OCI-M1 (cell line): ENCODE data around the gene TERT.

Experiments
- DNase-seq: peaks from one replicate; lab custom pipeline; 2025; lab: John Stamatoyannopoulos, UW

The TERT gene

DNA sequence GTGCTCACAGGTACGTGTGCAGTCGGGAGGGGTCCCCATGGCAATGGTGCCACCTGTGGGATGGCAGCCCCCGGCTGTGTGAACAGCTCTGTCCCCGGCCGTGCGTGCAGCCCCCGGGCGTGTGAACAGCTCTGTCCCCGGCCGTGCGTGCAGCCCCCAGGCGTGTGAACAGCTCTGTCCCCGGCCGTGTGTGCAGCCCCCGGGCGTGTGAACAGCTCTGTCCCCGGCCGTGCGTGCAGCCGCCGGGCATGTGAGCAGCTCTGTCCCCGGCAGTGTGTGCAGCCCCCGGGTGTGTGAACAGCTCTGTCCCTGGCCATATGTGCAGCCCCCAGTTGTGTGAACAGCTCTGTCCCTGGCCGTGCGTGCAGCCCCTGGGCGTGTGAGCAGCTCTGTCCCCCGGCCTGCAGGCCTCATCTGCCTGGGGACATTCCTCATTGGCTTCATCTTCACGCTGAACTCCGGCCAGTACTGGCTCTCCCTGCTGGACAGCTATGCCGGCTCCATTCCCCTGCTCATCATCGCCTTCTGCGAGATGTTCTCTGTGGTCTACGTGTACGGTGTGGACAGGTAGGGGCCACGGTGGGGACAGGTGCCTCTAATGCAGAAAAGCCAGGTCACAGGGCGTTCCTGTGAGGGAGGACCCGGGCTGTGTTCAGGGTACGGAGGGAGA lies 75.6 kb downstream of the TERT start:
- no peak for DNase-seq

DNA sequence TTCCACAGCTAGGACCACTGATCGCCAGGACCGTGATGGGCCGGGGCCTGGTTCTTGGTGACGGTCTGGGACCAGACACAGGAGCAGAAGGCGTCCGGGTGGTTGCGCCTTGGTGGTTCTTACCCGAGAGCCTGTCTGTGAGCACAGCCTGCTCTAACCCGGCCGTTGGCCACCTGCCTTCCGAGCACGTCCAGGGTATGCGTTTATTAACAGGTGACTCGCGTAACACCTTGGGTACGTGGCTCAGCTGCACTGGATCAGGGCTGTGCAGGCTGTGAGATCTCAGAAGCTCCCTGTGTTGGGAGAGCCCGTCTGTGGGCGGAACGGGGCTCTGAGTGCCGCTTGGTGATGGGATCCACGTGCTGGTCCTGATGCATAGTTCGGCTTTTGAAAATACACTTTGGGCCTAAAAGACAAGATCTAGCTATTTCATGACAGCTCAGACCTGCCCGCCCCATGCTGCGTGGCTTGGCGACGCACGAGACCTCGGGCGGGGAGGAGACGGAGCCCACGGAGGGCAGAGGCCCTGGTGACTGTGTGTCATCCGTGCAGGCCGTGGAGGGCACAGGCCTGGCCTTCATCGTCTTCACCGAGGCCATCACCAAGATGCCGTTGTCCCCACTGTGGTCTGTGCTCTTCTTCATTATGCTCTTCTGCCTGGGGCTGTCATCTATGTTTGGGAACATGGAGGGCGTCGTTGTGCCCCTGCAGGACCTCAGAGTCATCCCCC lies 76.4 kb downstream of the TERT start:
- DNase-seq: no peak

DNA sequence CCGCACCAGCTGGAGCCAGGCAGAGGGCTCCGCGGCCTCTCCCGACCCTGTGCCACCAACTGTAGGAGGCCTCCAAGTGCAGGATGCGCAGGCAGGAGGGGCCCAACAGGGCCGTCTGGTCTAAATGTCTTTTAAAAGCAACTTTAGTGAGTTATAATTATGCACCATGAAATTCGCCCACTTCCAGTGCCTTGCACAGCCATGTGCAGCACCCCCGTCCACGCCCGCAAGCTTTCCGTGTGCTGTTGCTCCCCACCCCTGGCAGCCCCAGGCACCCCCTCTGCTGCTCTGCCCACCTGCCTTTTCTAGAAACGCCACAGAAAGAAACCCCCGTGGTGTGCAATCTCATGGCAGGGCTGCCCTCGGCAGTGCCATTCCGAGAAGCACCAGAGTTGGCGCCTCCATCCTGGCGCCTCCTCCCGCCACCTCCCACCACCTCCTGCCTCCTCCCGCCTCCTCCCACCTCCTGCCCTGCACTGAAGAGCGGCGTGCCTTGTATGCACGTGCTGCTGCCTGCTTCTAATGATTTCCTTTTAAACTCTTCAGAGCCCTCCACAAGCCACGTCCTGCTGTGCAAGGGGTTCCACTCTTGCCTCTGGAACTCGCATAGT lies 77.2 kb downstream of the TERT start:
- DNase-seq: no peak

DNA sequence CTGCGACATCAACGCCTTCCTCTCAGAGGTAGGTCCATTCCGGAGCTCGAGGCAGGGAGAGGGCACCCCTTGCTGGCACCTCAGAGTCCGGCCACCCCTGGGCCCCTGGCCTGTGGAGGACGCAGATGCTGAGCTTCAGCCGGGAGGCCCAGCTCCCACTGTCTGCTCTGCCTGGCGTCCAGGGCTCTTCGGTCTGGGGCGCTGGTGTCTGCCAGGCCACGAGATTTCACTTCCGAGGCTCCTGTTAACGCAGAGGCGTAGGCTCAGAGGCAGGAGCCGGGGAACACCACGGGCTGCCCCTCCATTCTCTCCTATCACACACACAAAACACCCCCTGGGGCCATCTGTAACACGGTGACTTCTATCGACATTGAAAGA lies 78.0 kb downstream of the TERT start:
- DNase-seq: no peak

DNA sequence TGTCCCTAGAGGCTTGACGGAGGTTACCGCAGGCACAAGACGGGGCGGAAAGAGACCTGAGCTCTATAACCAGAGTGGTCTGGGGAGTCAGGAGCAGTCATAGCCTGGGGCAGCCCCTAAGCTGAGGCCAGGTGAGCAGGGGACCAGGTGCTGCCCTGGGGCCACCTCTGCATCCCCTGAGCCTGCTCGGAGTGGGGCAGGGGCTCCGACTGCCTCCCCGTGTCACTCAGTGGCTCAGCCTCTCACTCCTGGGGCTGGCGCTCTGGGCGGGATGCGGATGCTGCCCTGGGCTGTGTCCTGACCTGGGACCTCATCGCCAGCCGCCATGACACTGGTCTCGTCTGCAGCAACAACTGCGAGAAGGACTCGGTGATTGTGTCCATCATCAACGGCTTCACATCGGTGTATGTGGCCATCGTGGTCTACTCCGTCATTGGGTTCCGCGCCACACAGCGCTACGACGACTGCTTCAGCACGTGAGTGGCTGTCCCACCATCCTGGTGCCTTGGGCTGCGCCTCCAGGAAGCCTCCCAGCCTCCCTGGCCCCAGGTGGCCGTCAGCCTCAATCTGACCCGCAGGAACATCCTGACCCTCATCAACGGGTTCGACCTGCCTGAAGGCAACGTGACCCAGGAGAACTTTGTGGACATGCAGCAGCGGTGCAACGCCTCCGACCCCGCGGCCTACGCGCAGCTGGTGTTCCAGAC lies 78.5 kb downstream of the TERT start:
- DNase-seq: no peak

DNA sequence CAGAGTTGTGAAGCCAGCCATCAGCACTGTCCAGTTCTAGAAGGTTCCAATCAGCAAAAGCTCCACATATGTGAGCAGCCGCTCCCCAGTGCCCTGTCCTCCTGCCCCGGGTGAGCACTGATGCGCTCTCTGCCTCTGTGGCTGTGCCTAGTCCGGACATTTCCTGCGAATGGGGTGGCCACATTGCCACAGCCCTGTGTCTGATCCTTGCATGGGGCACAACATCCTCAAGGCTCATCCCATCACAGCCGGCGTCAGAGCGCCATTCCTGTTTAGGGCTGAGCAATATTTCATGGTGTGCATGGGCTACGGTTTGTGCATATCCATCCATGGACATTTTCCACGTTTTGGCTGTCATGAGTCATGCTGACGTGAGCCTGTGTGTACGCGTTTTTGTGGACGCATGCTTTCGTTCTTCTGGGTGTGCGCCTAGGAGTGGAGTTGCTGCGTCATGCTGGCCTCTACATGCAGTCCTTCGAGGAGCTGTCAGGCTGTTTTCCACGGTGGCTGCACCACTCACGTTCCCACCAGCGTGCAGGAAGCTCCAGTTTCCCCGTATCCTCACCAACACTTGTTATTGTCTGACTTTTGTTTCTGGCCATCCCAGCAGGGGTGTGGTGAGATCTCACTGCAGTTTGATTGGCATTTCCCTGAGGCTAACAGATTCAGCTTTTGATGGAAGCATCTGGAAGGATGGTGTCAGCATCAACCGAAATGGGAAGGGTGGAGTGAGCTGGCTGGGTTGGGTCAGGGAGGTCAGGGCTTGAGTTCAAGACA lies 79.4 kb downstream of the TERT start:
- DNase-seq: no peak

DNA sequence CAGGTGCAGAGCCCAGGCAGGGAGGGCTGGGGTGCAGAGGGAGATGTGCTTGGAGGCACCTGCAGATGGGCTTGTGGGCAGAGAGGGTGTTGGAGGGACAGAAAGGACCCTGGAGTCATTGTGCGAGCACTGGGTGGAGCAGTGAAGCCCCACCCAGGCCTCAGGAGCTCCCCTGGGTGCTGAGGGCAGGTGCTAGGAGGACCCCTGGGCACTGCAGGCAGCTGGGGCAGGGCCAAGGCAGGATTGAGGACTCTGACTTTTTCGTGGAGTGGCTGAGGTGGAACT lies 80.0 kb downstream of the TERT start:
- DNase-seq: no peak

DNA sequence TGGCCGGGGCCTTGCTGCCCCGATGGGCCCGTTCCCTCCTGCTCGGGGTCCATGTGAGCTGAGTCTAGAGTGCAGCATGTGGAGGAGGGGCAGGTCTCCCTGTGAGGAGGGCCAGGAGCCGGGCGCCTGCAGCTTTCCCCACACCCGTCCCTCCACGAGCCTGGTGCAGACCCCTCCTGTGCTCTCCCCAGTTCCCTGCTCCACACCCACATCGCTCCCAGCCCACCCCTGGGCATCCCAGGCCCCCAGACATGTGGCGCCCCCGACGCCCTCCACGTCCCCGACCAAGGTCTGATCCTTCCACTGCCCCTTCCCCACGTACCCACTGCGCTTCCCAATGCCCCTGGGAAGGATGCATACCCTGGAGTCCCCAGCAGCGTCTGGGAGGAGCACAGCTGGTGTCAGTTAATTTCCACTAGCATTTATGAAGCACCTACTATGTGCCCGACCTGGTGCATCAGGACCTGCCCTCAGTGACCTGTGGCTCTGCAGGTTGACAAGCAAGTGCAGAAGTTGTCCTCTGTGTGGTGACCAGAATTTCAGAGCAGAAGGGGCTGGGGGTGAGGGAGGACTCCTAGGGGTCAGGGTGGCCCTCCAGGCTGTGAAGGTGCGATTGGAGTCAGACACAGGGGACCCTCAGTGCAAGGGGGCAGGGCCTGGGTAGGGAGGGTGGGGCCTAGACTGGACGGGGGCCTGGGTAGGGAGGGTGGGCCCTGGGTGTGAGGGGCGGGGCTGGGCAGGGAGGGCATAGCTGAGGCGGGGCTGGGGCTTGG lies 80.5 kb downstream of the TERT start:
- no peak for DNase-seq

DNA sequence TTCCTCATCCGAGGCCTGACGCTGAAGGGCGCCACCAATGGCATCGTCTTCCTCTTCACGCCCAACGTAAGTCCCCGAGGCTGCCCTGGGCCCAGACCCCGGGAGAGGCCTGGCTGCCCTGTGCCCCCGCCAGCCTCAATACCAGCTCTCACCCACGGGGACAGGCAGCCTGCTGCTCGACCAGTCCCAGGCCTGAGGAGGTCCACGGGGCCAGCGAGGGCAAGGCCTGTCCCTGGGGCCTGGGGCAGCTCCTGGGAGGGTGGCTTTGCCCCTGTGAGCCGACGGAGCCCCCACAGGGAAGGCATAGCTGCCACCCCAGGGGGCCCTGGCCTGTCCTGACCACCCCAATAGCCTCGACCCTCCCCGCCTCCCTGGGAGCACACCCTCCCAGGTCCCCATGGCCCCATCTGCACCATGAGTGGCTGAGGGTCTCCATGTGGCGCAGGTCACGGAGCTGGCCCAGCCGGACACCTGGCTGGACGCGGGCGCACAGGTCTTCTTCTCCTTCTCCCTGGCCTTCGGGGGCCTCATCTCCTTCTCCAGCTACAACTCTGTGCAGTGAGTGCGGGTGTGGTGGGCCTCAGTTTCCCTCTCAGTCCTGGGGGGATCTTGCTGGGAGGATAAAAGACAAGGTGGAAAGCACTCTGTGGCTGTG lies 81.2 kb downstream of the TERT start:
- no peak for DNase-seq

DNA sequence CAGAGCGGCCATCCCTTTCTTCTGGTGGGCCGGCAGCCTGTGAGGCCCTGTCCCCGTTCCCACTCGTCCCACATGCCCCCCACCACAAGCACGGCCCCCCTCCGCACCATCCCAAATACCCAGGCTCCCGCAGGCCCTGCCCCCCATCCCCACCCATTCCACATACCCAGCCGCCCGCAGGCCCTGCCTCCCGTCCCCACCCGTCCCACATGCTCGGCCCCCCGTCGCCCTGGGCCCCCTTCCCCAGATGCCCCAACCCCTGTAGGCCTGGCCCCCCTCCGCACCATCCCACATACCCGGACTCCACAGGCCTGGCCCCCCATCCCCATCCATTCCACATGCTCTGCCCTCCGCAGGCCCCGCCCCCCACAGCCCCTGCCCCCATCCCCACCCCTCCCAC lies 82.0 kb downstream of the TERT start:
- no peak for DNase-seq

DNA sequence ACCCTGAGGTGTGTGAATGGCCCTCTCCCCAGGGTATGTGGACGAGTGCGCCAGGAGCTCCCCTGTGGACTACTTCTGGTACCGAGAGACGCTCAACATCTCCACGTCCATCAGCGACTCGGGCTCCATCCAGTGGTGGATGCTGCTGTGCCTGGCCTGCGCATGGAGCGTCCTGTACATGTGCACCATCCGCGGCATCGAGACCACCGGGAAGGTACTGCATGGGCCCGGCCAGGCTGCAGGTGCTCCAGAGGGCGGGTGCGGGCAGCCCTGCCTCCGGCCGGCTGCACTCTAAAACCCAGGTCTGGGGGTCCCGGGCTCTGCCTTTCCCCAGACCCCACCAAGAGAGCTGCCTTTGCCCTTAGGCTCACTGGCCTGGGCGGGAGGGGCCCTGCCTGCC lies 82.6 kb downstream of the TERT start:
- no peak for DNase-seq

DNA sequence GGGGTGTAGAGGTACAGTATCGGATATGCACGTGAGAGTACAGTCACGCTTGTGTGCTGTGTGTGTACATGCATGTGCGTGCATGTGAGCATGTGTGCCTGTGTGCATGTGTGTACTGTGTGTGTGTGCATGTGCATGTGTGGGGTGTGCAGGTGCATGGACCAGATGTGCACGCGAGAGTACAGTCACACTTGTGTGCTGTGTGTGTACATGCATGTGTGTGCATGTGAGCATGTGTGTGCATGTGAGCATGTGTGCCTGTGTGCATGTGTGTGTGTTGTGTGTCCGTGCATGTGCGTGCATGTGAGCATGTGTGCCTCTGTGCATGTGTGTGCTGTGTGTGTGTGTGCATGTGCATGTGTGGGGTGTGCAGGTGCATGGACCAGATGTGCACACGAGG lies 83.2 kb downstream of the TERT start:
- no peak for DNase-seq

DNA sequence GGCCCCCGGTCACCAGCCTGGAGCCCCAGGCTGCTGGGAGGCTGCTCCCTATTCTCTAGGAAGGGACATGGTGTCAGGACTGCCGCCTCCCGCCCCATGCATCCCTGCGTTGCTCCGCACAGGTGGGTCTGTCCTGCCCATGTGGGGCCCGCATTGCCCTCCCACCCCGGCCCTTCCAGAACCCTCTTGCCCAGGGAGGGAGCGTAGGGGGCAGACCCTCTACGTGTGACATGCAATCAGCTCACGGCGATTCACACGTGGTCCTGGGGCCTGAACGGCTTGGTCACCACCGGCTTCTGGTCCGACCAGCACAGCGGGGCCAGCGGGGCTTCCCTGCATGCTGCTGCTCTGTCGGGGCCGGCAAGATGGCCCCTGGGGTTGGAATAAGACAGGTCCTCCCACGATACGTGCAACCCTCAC lies 84.0 kb downstream of the TERT start:
- DNase-seq: no peak

DNA sequence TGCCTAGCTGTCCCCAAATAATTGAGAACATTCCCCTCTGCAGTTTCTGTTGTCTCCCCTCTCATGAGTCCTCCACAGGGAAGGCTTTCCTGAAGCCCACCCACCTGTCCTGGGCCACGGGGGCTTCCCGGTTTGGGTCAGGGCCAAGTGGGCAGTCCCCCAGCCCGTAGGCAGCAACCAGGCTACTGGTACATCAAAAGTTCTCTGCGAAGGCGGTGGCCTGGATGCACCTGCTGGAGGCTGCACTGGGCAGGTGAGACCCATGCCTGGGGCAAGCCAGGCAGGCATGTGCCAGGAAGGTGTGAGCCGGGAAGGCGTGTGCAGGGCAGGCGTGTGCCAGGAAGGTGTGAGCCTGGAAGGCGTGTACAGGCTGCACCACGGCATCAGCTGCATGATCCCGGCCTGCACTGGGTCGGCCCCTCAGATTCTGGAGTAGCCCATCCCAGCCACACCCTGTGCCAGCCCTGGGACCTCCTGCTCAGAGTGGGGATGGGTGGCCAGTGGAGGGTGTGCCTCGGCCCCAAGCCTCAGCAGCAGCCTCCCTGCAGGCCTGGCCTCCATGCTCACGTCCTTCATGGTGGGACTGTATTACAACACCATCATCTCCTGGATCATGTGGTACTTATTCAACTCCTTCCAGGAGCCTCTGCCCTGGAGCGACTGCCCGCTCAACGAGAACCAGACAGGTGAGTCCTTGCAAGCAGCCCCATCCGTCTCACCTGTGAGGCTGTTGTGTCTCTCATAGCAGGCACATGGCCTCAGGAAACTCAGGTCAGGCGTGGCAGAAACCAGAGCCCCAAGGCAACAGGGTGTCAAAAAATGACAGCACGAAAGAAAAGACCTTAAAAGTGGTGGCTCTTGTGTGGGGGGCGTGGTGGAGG lies 84.7 kb downstream of the TERT start:
- DNase-seq: no peak

DNA sequence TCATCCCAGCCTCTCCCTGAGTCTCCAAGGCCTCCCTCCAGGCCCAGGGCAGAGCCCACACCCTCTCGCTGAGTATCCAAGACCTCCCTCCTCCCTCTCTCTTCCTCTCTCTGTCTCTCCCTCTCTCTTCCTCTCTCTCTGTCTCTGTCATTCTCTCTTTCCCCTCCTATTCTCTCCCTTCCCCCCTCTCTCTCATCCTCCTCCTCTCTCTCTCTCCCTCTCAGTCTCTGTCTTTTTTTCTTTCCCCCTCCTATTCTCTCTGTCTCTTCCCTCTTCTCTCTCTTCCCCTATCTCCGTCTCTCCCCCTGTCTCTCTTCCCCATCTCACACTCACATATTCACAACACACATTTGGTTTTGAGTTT lies 85.4 kb downstream of the TERT start:
- no peak for DNase-seq

DNA sequence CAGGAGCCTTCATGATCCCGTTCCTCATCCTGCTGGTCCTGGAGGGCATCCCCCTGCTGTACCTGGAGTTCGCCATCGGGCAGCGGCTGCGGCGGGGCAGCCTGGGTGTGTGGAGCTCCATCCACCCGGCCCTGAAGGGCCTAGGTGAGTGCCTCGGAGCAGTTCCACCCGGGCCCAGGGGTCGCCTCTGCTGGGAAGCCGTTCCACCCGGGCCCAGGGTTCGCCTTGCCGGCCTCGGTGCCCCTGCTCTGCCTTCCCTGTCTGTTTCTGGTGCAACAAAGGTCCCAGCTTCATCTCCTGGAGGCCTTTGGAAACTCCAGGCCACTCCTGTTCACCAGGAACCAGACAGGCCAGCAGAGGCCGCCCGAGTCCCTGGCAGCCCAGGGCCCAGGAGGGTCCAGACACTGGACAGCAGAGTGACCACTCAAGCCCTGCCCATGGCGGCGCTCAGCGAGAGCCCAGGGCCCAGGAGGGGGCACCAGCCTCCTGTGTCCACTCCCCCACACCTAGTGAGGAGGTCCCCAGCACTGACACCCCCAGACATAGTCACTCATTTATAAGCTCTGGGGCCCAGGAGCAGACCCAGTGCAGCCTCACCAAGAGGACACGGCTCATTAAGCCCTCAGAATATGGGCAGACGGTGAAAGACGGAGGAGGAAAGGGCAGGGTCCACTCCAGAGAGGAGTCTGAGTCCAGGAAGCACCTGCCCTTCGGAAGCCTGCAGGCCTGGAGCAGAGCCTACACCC lies 86.0 kb downstream of the TERT start:
- peak; percentile 5 for DNase-seq

DNA sequence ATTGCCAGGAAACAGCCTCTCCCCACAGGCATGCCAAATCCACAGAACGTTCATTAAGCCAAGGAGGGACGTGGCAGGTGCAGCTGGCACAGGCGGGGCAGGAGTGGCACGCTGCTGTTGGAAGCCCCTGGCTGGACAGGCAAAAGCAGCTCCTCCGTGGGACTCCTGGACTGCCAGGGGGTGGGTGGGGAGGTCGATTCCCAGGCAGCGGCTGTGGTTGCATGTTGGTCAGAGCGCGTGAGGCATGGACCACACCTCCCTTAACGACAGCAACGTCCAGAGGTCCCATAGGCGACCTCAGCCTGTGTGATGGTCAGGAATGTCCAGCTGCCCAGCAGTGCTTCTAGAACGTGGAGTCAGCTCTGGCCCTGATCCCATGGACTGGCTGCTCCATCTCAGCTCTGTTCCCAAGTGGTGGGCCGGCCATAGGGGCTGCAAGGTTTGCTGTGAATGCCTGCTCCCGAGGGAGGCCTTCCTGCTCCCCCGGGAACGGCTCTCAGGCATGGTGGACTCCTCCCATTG lies 86.6 kb downstream of the TERT start:
- no peak for DNase-seq

DNA sequence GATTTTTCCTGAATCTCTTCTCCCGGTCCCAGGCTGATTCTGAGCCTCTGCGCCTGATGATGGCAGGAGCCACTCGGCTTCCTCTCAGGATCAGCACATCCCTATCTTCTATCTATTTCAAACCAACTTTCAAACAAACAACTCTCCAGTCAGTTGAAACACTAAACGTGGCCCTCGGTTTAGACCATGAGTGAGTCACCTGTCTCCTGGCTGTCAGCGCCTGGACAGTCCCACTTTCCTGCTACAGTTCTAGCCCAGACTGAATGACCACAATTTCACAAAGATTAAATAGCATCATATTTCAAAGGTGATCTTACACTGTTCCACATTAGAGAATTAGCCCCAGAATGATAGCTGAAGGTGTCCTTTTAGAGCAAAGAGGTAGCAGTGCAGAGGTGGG lies 87.3 kb downstream of the TERT start:
- no peak for DNase-seq
